HG02798 (cell line): ENCODE measurements around the gene ZDHHC11B.
"Not testable (repeated sequence)": the region's sequence is repeated elsewhere in the genome, so short reads cannot be mapped to it uniquely, and the experiment has no call there.

Source experiments
- ATAC-seq: cut with Tn5 transposase; IDR thresholded peaks from one replicate; pipeline ENCODE4 v1.9.1; 2021; ENCODE audit warnings: mild to moderate bottlenecking; ENCODE audit not compliant: unreplicated experiment, poor library complexity

Gene ZDHHC11B

GRCh38 chr5:771087-771781, 13.3 kb downstream of the ZDHHC11B start:
- not testable (repeated sequence) for ATAC-seq

- ATAC-seq: not testable (repeated sequence)
Measured at GRCh38 chr5:770585-770984, 13.9 kb downstream of the ZDHHC11B start.

GRCh38 chr5:769485-770145, 14.9 kb downstream of the ZDHHC11B start:
- not testable (repeated sequence) for ATAC-seq

GRCh38 chr5:766666-767431, 17.7 kb downstream of the ZDHHC11B start:
- no peak for ATAC-seq

- ATAC-seq: no peak
Measured at GRCh38 chr5:765948-766631, 18.4 kb downstream of the ZDHHC11B start.

- ATAC-seq: no peak
Measured at GRCh38 chr5:763998-764781, 20.3 kb downstream of the ZDHHC11B start.

GRCh38 chr5:763397-763796, 21.1 kb downstream of the ZDHHC11B start:
- ATAC-seq: no peak

- ATAC-seq: not testable (repeated sequence)
Measured at GRCh38 chr5:762996-763395, 21.5 kb downstream of the ZDHHC11B start.

GRCh38 chr5:761854-762710, 22.4 kb downstream of the ZDHHC11B start:
- no peak for ATAC-seq

- no peak for ATAC-seq
Measured at GRCh38 chr5:761059-761771, 23.3 kb downstream of the ZDHHC11B start.

- ATAC-seq: no peak
Measured at GRCh38 chr5:760363-761058, 24.0 kb downstream of the ZDHHC11B start.

- ATAC-seq: no peak
Measured at GRCh38 chr5:759781-760362, 24.7 kb downstream of the ZDHHC11B start.

GRCh38 chr5:759111-759751, 25.3 kb downstream of the ZDHHC11B start:
- ATAC-seq: no peak

- ATAC-seq: no peak
Measured at GRCh38 chr5:758698-759053, 25.9 kb downstream of the ZDHHC11B start.

GRCh38 chr5:757931-758697, 26.4 kb downstream of the ZDHHC11B start:
- ATAC-seq: no peak

- ATAC-seq: no peak
Measured at GRCh38 chr5:757346-757930, 27.1 kb downstream of the ZDHHC11B start.
